HAP-1 (cell line): Measurements from ENCODE around the gene NPC2.
A peak's percentile ranks its signal among the peaks of the same experiment; 100 is the strongest.

ENCODE experiments used
- DNase-seq, 2 experiments: peaks; one replicate each; pipeline ENCODE4 v3.0.0-alpha.2; 2016 to 2020; ENCODE audit warnings: low spot score in 2 of 2
- H3K27me3 ChIP-seq: fragments of 250-450 bp; sonication (Bioruptor Pico); 2 replicates; pipeline ENCODE4 v1.5.1; 2020; ENCODE audit warnings: low read depth, mild to moderate bottlenecking, moderate library complexity
- H3K36me3 ChIP-seq: fragments of 250-450 bp; sonication (Bioruptor Pico); replicated peaks from 2 replicates; pipeline ENCODE4 v1.5.1; 2020; ENCODE audit warnings: mild to moderate bottlenecking
- H3K4me1 ChIP-seq: fragments of 250-450 bp; sonication (Bioruptor Pico); 2 replicates; pipeline ENCODE4 v1.5.1; 2020; ENCODE audit warnings: mild to moderate bottlenecking
- H3K4me3 ChIP-seq: fragments of 250-450 bp; sonication (Bioruptor Pico); 2 replicates; pipeline ENCODE4 v1.5.1; 2020; ENCODE audit warnings: mild to moderate bottlenecking, moderate library complexity
- H3K9me3 ChIP-seq: fragments of 250-450 bp; sonication (Bioruptor Pico); 2 replicates; pipeline ENCODE4 v1.5.1; 2020; ENCODE audit warnings: mild to moderate bottlenecking, moderate library complexity
- in situ Hi-C: fragments of 300-500 bp; cut with MboI; formaldehyde crosslinking; loops from 3 replicates; pipeline ENCODE4 v1.14.3; 2020; ENCODE audit warnings: low sequenced_read_pairs, inconsistent platforms, mixed read lengths

The NPC2 gene

DNA sequence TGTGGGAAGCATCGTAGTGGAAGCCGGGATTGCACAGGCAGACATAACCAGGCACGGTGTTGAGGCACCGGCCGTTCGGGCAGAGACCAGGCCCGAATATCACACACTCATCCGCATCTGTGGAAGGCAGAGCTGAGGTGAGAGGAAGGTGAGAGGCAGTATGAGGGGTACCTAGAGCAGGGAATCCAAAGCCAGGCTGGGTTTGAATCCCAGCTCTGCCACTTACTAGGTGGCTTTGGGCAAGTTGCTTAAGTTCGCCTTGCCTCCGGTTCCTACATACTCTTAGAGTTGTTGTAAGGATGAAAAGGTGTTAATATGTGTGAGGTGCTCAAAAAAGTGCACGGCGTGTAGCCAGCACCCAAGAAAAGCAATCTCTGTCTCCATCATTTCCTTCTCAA, 10.8 kb upstream of the NPC2 start:
- in situ Hi-C loops, result no loop called here
- no peaks in the 10 kb centered on the region for H3K27me3 ChIP-seq
- H3K9me3 ChIP-seq, result no peaks in the 10 kb centered on the region
- H3K4me3 ChIP-seq, result no peak overlapping the region
- no peaks in the 10 kb centered on the region; the same call in none of the 2 replicates for H3K4me1 ChIP-seq
- no peak for DNase-seq
- H3K36me3 ChIP-seq, result no peaks in the 10 kb centered on the region

DNA sequence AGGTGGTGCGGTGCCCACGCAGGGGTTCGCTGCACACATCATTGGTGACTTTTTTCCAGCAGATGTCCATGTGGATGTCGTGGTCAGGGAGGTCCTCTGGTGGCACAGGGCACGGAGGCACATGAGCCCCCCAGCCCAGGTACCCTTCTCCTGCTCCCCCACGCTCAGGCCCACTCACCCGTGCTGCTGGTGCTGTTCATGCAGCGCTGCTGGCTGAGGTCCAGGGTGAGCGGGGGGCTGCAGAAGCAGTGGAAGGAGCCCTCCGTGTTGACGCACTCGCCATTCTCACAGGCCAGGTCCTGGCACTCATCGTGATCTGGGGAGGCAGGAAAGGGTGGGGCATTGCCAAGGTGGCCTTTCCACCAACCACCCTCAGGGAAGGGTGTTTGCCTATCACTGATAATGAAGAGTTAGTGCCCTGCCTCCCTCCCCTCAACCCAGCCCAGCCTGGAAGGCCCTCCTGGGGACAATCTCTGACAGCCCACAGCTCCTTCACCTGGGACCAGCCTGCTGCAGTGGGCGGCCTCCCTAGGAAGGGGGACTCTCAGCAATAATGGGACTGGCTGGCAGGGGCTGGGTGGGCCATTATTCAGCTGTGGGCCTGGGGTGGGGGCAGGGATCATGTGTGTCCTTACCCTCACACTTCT, 10.3 kb upstream of the NPC2 start:
- Histone ChIP-seq H3K36me3 (no peaks in the 10 kb centered on the region; the same call in 1 of the 2 replicates), H3K4me3 (no peak overlapping the region), H3K9me3 (no peaks in the 10 kb centered on the region), H3K27me3 (no peaks in the 10 kb centered on the region), H3K4me1 (no peaks in the 10 kb centered on the region; the same call in none of the 2 replicates)
- in situ Hi-C loops, result no loop called here
- no peak for DNase-seq

DNA sequence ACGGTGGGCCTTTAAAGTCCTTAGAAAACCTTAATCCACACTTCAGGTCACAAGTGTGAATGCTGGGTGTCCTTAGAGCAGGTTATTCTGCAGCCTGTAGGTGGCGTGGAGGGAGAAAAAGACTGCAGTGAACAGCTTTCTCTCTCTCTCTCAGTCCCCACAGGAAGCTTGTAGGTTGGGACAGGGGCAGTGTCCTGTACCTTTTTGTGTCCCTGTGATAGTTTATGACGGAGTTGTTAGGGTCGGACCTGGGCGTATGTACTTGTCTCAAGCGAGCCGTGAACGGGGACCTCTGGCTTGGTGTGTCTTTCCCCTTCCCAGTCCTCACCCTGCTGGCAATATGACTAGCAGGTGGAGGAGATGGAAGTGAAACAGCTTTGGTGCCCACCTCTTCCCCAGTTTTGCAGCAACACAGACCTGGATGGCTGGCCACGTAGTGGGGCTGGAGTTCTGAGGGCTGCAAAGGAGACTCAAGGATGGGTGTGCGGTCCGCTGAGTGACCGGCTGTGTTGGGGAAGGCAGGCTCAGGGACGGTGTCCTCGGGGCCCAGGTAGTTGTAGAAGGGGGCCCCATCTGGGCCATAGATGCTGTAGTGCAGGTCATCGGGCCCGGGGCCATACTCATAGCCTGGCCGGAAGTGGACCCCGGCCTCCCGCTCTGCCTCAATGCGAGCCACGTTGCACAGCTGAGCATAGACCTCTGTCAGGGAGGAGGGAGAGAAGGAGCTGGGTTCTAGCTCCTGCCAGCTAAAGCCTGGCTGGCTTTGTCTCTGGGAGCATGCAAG, 9.3 kb upstream of the NPC2 start:
- H3K36me3 ChIP-seq, result no peaks in the 10 kb centered on the region; the same call in 1 of the 2 replicates
- no peaks in the 10 kb centered on the region for H3K27me3 ChIP-seq
- DNase-seq, result peak; percentile 32 to 68
- H3K4me3 ChIP-seq, result no peak overlapping the region
- in situ Hi-C loops, result no loop called here
- H3K9me3 ChIP-seq, result no peaks in the 10 kb centered on the region
- H3K4me1 ChIP-seq, result no peaks in the 10 kb centered on the region; the same call in none of the 2 replicates

DNA sequence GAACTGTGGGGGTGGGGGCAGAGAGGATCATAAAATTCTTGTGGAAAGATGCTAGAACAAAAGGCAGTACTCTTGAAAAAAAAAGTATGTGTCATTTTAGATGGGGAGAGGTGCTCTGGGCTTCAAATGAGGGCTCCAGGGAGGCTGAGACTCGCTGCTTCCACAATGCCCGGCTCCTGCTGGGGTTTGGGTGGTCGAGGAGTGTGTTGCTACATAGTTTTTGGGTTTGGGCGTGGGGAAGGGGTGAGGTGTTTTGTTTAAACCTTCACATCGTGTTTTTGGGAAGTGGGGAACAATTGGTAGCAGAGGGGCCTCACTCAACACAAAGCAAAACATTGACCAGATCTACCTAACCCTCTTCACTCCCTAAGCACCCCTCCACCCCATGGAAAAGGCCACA, 8.6 kb upstream of the NPC2 start:
- no peaks in the 10 kb centered on the region; the same call in 1 of the 2 replicates for H3K36me3 ChIP-seq
- in situ Hi-C loops, result no loop called here

DNA sequence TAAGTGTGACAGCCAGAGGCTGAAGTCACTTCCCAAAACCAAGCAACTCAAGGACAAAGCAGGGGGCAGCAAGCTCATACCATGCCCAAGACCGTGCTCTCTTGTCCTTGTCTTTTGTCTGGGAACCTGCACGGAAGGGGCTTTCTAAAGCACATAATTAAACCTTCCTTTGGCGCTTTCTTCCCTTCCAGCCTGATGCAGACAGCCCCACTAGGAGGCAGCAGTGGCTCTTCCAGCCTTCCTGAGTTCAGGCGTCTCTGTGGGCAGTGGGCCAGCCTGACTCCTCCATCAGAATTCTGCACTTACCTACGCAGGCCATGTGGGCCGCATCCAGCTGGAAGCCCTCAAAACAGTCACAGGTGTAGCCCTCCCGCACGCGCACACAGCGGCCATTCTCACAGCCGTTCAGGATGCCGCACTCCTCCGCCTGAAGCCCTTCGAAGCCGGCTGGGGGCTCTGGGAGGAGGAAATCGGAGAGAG, 8.1 kb upstream of the NPC2 start:
- H3K4me3 ChIP-seq, result no peak overlapping the region
- peak; percentile 59 to 79 for DNase-seq
- in situ Hi-C loops, result no loop called here
- no peaks in the 10 kb centered on the region; the same call in 1 of the 2 replicates for H3K36me3 ChIP-seq
- H3K27me3 ChIP-seq, result no peaks in the 10 kb centered on the region
- no peaks in the 10 kb centered on the region for H3K9me3 ChIP-seq
- no peaks in the 10 kb centered on the region; the same call in 1 of the 2 replicates for H3K4me1 ChIP-seq

More for the DNA sequence above, 8.6 kb upstream of the NPC2 start:
- Histone ChIP-seq H3K4me1 (no peaks in the 10 kb centered on the region; the same call in 1 of the 2 replicates), H3K27me3 (no peaks in the 10 kb centered on the region), H3K9me3 (no peaks in the 10 kb centered on the region), H3K4me3 (no peak overlapping the region)
- DNase-seq, result no peak

DNA sequence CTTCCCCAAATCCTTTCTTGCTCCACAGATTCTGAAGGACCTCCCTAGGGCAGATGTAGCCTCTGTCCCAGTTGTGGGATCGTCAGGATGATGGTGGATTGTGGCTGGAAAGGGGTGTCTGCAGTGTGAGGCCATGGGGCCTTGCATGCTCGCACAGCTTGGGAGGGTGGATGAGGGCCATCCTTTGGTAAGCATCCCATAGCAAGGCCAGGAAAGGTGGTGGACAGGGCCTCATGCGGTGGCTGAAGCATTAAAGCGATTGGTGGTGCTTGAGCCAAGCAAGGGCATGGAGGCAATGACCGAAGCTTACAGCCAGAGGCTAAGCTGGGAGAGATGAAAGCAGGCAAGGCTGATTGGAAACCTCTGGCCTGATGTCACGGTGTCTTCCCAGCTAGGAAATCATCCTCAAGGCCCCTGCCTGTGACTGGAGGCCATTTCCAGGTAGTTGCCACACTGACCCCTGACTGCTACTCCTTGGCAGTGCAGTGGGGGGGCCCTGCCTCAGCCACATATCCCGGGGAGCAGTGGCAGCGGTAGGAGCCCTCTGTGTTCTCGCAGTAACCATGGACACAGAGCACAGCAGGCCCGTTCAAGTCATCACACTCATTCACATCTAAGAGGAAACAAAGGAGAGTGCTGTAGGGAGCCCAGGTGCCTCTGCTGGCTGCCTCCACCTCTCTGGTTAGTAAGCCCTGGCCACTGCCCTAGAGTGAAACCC, 7.5 kb upstream of the NPC2 start:
- Histone ChIP-seq H3K9me3 (no peaks in the 10 kb centered on the region), H3K27me3 (no peaks in the 10 kb centered on the region), H3K4me3 (no peak overlapping the region), H3K4me1 (no peaks in the 10 kb centered on the region; the same call in 1 of the 2 replicates), H3K36me3 (no peaks in the 10 kb centered on the region; the same call in none of the 2 replicates)
- DNase-seq, result no peak
- in situ Hi-C loops, result no loop called here

DNA sequence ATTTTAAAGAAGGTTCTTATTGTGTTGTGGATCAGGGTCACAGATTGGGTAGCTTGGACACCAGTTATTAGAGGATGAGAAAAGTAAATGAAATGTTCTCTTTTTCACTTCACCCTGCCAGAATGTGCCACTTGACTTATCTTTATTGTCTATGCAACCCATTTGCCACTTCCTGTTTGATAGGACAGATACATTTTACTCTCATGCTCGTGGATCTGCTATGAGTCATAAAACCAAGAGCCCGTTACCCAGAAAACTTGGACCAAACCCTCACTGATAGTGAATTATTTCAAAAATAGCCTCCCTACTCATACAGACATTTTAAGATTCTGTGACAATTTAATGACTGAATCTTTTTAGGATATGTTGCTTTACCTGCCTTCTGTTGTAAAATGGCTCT, 2.3 kb upstream of the NPC2 start:
- no peaks in the 10 kb centered on the region for H3K27me3 ChIP-seq
- no peak overlapping the region for H3K4me3 ChIP-seq
- peaks cover 8% of the 10 kb centered on the region for H3K36me3 ChIP-seq
- DNase-seq, result no peak
- H3K9me3 ChIP-seq, result no peaks in the 10 kb centered on the region
- in situ Hi-C loops, result no loop called here
- H3K4me1 ChIP-seq, result peaks cover 4% of the 10 kb centered on the region

DNA sequence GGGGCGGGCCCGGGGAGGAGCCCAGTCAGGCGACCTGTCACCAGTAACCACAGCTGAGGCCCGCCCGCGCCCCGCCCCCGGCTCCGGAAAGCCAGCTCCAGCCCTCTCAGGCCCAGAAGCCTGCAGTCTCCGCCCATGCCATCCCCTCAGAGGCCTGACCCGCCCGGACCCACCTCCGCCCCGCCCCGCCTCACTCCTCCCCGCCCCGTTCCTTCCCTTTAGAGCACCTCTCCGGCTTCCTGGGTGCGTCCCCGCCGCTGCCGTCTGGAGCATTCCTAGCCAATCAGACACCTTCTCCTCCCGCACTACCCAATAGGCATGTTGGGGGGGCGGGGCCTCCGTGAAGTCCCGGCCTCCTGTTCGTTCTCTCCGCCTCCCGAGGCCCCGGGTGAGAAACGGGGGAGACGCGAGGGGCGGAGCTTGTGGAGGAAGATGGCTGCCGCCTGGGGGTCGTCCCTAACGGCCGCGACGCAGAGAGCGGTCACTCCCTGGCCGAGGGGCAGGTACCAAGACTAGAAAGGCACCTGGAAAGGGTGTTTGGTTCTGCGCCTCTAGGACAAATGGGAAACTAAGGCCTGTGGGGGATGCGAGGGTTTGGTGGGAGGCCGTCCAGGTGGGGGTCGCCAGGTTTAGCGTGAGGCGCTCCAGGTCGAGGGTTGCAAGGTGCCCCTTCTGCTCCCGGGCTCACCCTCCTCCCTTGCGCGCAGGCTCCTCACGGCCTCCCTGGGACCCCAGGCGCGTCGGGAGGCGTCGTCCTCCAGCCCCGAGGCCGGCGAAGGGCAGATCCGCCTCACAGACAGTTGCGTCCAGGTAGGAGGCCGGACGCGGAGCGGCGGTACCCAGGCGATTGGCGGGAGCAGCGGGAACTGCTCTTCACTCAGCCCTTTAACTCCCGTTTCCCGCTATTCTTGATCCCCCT, 497 bp upstream of the NPC2 start, which contains the start of gene ISCA2:
ISCA2 (plus strand) TSS at position 423 of the 919 bp plus-strand sequence; CDS start at position 433, 10 bp downstream.
- H3K4me3 ChIP-seq, result peak within 1 kb of the TSS; percentile 94
- peaks cover 8% of the 10 kb centered on the region for H3K36me3 ChIP-seq
- peak; percentile 97 to 100 for DNase-seq
- no peaks in the 10 kb centered on the region for H3K27me3 ChIP-seq
- H3K4me1 ChIP-seq, result peaks cover 4% of the 10 kb centered on the region
- no peaks in the 10 kb centered on the region for H3K9me3 ChIP-seq
- in situ Hi-C loops, result no loop called here

DNA sequence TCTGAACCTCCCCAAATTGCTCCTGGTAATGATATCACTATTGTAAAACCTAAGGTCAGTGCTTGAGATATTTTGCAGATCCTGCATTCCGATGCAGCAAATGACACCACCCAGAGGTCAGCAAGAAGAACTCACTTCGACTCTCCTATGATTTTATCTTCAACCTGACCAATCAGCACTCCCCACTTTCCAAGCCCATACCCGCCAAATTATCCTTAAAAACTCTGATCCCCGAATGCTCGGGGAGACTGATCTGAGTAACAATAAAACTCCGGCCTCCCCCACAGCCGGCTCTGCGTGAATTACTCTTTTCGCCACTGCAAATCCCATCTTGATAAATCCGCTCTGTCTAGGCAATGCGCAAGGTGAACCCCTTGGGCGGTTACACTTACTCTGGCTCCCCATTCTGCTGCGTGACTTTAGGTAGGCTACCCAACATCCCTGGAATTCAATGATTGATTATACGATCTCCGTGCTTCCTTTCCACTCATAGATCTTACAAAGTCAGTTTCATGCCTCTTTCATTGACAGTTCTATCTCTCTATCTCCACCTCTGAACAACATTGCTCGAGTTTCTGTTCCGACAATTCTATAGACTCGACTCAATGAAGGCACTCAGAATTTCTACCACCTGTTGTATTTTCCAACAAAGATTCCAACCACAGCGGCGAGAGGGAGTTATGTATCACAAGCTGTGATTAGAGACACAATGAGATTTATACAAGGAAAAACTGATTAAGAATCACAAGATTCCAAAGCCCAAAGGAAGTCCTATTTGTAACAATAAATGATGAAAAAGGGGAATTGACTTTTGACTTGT, 939 bp downstream of the NPC2 start:
- Histone ChIP-seq H3K36me3 (peaks cover 8% of the 10 kb centered on the region), H3K9me3 (no peaks in the 10 kb centered on the region), H3K27me3 (no peaks in the 10 kb centered on the region), H3K4me3 (peak overlapping the region; percentile 94), H3K4me1 (peaks cover 4% of the 10 kb centered on the region)
- in situ Hi-C loops, result no loop called here
- DNase-seq, result peak; percentile 48 to 70

DNA sequence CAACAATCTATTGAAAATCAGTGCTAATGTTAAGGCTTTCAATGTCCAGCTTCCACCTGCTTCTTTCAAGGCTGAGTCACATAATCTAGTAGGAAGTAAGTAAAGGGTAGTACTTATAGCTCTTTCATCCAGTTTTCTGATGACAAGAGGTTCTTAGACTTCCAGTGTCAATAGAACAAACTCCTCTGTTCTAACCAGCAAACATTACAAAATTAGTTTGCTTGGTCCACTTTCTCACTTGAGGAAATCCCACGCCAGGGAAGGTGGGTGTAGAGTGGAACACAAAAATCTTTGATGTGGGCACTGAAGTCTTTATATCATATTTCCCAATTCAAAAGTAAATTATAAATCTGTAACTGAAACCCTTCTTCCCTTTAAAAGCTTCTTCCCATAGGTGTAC, 2.6 kb downstream of the NPC2 start:
- H3K36me3 ChIP-seq, result peaks cover 13% of the 10 kb centered on the region
- no peak overlapping the region for H3K4me3 ChIP-seq
- in situ Hi-C loops, result no loop called here
- peaks cover 4% of the 10 kb centered on the region for H3K4me1 ChIP-seq
- no peaks in the 10 kb centered on the region for H3K27me3 ChIP-seq
- DNase-seq, result no peak
- no peaks in the 10 kb centered on the region for H3K9me3 ChIP-seq

DNA sequence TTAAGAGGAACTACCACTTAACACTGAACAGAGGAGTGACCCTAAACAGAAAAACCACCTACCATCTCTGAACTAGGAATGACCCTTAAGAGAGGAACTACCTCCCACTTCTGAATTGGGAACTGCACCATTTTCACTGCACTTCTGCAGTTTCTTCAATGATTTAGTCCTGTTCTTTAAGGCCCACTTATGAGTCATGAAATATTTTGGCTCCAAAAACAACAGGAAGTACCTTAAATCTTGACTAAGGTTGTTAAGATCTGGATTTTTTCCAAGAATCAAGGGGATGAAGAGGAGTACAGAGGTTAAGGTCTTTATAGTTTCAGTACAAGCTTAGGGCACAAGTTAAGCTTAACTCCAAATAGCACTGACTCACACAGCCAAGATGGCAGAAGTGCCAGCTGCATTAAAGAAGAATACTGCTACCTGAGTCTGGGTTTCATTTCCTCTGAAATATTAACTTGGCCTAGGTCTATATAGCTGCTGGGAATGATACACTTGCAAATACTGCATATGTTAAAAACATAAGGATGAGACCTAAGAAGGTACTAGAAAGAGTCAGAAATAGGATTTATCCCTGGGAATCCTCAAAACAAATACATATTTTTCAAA, 4.2 kb downstream of the NPC2 start:
- Histone ChIP-seq H3K9me3 (no peaks in the 10 kb centered on the region), H3K27me3 (no peaks in the 10 kb centered on the region), H3K4me3 (no peak overlapping the region), H3K4me1 (peaks cover 4% of the 10 kb centered on the region; the same call in 1 of the 2 replicates), H3K36me3 (peaks cover 12% of the 10 kb centered on the region)
- DNase-seq, result no peak
- in situ Hi-C loops, result no loop called here

DNA sequence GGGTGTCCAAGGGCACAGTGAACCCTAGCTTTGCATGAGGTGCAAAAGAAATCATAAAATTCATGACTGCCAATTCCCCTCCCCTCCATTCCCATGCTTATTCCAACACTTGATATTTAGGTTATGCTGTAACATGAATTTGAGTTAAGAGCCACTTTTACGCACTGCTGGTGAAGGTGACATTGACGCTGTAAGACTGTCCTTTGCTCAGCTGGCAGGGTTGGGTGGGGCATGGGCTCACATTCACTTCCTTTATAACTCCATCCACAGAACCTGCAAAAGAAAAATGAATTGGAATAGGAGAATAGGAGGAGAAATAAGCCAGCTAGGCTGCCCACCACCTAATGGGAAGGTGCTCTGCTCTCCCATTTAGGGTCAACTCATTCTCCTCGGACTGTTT, 6.9 kb downstream of the NPC2 start:
- in situ Hi-C loops, result no loop called here
- no peaks in the 10 kb centered on the region for H3K4me1 ChIP-seq

More for the DNA sequence above, 6.9 kb downstream of the NPC2 start:
- Histone ChIP-seq H3K4me3 (no peak overlapping the region), H3K27me3 (no peaks in the 10 kb centered on the region), H3K9me3 (no peaks in the 10 kb centered on the region), H3K36me3 (peaks cover 20% of the 10 kb centered on the region)
- no peak for DNase-seq
